GM18867 (cell line): ENCODE measurements around the gene ALG1.
"Not testable (repeated sequence)": the region's sequence is repeated elsewhere in the genome, so short reads cannot be mapped to it uniquely, and the experiment has no call there.

ENCODE experiments used
- ATAC-seq: cut with Tn5 transposase; IDR thresholded peaks from one replicate; pipeline ENCODE4 v1.9.1; 2021; ENCODE audit warnings: mild to moderate bottlenecking, moderate library complexity; ENCODE audit not compliant: unreplicated experiment

ALG1 gene

GRCh38 chr16:5072334-5073278 lies 963 bp downstream of the ALG1 start:
- no peak for ATAC-seq

DNA sequence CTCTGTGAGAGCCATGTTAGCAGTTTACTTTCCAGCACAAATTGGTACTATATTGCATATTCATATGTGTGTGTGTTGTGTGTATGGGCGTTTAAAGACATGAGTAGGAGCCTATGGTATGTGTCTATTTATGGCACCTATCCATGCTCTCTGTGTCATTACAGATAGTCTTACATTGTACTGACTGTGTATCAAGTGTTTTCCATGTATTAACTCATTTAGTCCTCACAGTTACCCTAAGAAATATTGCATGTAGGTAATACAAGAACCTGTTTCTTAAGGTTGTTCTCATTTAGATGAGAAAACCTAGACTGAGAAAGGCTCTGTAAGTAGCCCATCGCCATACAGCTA lies 1.6 kb downstream of the ALG1 start:
- ATAC-seq: no peak

GRCh38 chr16:5073771-5074170 lies 2.1 kb downstream of the ALG1 start:
- ATAC-seq: not testable (repeated sequence)

- ATAC-seq: no peak
These were observed 4.0 kb downstream of the ALG1 start for GRCh38 chr16:5075637-5076036.

DNA sequence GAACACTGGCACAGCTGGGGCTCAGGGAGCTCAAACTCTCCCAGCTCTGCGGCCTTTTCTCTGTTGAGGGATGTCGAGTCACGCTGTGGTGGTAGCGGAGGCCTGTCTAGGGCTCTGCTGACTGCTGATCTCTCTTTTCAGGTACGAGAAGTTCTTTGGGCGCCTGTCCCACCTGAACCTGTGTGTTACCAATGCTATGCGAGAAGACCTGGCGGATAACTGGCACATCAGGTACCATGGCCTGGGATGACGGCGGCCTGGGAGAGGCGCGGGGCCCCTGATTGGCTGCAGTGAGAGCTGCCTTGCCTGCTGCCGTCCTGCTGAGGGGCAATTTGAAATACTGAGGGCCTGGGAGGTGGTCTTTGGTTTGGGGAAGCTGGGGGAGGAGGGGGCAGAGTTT lies 5.7 kb downstream of the ALG1 start:
- no peak for ATAC-seq

GRCh38 chr16:5078626-5079025 lies 7.0 kb downstream of the ALG1 start:
- no peak for ATAC-seq

GRCh38 chr16:5080461-5080860 lies 8.8 kb downstream of the ALG1 start:
- not testable (repeated sequence) for ATAC-seq

GRCh38 chr16:5080996-5081395 lies 9.4 kb downstream of the ALG1 start:
- not testable (repeated sequence) for ATAC-seq

DNA sequence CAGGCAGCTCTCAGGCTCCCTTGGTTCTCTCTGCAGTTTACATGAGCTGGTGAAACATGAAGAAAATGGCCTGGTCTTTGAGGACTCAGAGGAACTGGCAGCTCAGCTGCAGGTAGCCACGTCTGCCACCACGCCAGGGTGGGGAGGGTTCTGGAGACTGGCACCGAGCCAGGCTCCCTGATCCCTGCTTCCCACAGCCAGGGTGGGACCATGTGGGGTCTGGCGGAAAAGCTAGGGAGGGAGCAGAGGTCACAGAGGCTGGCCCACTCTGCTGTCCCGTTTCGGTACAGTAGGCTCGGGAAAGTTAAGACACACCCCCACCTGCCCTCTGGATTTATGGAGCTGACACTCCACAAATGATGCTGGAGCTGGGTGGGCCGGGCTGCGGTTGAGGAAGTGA lies 12.0 kb downstream of the ALG1 start:
- not testable (repeated sequence) for ATAC-seq

DNA sequence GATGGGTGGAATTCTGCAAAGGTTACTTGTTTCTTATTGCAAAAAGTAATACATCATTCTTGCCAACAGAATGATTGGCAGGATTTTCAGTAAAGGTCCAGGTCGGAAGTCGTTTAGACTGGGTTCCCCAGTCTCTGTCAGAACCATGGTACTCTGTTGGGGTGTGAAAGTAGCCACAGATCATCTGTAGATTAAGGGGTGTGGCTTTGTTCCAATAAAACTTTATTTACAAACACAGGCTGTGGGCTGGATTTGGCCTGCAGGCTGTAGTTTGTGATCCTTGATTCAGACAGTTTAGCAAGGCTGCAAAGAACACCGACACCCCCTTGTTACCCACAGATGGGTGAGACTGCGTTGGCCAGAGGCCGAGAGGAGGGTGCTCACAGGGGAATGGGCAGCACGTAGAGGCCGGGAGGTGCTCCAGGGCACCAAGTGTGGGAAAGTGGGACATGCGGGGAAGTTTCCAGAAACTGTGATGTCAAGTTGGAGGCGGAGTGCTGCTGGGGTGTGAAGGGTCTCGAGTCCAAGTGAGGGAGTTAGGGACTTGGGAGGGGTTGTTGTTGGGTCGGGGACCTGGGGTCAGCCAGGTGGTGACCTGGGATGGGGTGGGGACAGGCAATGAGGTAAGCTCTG lies 12.6 kb downstream of the ALG1 start:
- ATAC-seq: not testable (repeated sequence)

- not testable (repeated sequence) for ATAC-seq
These were observed 13.2 kb downstream of the ALG1 start for GRCh38 chr16:5084802-5085201.

GRCh38 chr16:5085716-5086115 lies 14.1 kb downstream of the ALG1 start:
- ATAC-seq: not testable (repeated sequence)

DNA sequence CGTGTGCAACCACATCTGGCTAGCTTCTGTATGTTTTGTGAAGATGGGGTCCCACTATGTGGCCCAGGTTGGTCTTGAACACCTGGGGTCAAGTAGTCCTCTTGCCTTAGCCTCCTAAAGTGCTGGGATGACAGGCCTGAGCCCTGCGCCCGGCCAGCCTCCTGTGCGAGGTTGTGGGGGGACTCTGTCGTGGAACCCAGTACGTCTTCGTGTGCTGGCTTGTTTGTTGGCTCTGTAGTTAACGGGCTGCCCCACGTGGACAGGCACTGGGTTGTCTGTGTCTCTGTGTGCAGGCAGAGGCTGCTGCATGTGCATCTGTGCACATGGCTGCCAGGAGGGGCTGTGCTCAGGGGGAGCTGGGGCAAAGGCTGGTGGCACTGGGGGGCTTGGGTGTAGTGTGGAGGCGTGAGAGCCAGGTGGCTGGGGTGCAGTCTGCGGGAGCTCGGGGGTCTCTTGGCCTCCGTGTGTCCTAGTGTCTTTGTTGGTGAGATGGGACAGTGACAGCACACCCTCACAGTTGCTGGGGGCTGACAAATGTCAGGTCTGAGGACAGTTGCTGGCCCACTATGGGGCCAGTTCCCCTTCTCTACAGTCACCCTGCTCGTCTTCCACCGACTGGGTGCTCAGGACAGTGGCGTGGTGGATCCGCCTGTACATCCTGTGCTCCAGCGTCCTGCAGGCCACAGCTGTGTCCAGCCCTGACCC lies 16.6 kb downstream of the ALG1 start:
- ATAC-seq: not testable (repeated sequence)

DNA sequence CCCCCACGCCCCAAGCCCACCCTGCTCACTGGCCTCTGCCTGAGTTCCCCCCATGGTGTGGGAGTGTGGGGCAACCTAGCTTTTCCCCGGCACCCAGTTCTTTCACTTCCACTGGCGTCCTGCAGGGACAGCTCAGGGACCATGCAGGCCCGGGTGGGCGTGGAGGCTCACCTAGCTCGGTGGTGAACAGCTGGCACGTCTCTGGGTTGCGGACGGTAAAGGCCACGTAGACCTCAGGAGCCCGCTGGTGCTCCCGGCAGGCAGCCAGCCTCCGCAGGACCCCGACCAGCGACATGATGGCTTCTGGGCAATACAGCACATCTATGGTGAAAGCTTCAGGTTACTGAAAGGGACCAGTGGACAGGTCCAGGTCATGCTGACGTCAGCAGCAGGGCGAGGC lies 17.3 kb downstream of the ALG1 start:
- ATAC-seq: not testable (repeated sequence)

DNA sequence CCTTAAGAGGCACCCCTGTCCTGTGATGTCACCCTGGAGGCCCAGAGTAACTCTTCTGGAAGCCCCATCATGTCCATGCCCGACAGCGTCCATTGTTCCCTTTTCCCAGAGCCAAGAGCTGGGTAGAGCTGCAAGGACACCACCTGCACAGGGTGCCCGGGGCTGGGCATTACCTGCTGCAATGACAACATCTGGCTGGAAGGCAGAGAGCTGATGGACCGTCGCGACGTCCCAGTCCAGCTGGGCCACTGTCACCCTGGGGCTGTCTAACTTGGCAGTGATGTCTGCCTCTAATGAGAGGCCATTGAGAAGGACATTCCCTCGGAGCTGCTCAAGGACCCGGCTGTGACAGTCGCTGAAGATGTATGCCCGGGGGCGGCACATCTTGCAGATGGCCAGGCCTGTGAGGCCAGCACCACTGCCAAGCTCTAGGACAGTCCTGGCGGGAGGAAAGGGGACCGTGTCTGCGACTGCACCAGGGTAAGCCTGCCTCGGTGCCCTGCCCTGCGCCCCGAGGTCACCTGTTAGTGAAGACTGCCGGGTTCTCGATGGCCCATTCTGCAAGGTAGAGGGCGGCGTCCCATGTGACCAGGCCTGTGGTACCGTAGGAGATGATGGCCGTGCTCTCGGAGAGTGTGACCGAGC lies 18.4 kb downstream of the ALG1 start:
- ATAC-seq: not testable (repeated sequence)

- not testable (repeated sequence) for ATAC-seq
These were observed 18.9 kb downstream of the ALG1 start for GRCh38 chr16:5090592-5090991.

GRCh38 chr16:5093081-5093480 lies 21.4 kb downstream of the ALG1 start:
- ATAC-seq: not testable (repeated sequence)

- not testable (repeated sequence) for ATAC-seq
These were observed 22.1 kb downstream of the ALG1 start for GRCh38 chr16:5093746-5094145.

DNA sequence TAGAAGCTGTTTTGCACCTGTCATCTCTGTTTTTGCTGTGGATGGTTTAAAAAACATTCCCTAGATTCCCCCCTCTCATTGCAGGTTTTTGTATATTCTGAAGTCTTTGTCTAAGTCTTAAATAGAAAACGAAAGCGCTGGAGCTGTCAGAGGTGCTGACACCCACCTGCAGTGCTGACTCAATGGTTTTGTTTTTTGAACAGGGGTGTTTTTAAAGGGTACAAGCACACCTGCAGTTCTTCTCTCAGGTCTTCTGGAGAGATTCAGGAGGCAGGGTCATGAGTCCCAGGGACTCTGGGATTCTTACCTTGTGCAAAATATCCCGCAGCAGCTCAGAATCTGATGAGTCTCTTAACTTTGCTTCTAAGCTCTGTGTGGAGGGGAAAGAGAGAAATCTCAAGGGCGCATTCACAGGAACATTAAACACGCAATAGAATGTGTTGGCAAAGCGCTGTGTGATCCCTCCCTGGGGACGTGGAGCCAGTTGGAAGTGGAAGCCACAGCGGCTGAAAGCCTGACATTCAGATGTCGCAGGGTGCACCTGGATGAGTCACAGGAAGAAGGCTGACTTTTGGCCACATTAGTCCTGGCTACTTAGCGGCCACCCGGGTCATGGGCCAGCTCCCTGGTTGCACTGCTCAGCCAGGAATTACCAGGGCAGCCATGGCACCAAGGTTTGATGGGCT lies 23.6 kb downstream of the ALG1 start:
- ATAC-seq: not testable (repeated sequence)

- not testable (repeated sequence) for ATAC-seq
These were observed 24.9 kb downstream of the ALG1 start for GRCh38 chr16:5096437-5097060.
